A549 treated with GW870086 at 1 μM for 4 hours (cell line): Measurements from ENCODE around the gene TAF1. TPM values are rescaled to one million over a fixed set of nuclear protein-coding genes. Genes with fewer than 3 reads are reported as not detected.

ENCODE experiments used
- total RNA-seq: library from RNA; stranded (reverse); fragments of 200-300 nt; extraction: Qiagen RNA extraction; gene quantifications from 5 replicates; pipeline ENCODE4 v1.2.3, GENCODE V29; 2022; ENCODE audit warnings: low read depth

Gene TAF1
- 11.9 to 18.0 TPM (median 15.8 TPM) in 5 replicates for total RNA-seq

DNA sequence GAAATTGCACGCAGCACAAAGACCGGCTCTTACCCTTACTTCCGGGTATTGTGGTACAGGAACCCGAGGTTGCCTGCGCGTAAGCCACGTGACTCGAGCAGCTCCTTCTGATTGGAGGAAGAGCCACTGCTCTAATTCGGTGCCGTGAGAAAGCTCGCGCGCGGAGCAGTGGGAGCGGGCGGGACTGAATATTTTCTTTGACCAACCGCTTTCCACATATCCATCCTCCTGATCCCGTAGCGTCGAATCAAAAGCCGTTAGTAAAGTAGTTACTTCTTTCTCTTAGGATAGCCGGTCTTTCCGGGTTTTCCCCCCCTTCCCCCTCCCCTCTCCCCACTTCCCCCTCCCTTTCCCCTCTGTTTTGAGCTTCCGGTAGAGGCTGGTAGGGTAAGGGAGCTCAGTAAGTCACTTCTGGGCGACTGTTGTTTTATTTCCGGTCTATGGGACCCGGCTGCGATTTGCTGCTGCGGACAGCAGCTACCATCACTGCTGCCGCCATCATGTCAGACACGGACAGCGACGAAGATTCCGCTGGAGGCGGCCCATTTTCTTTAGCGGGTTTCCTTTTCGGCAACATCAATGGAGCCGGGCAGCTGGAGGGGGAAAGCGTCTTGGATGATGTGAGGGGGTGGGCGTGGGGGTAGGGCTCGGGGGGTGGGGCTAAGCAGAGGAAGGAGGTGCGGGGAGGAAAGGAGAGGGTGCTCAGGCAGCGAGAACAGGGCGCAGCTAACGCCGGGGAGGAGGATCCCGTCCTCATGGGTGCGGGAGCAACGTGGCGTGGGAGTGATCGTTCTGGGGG, at the start of gene TAF1:
Gene TAF1 (plus strand): TSS at position 483 of the 799 bp plus-strand sequence. CDS start 18 bp downstream, at position 501.

Other genes with a start within 250 kb of the TAF1 start
- 8.5 to 13.1 TPM (median 10.1 TPM) in 5 replicates for gene MED12, start 247.8 kb upstream of the TAF1 start, total RNA-seq
- 0.70 to 1.2 TPM (median 1.00 TPM) in 5 replicates for gene NLGN3, start 221.5 kb upstream of the TAF1 start, total RNA-seq
- 0.12 to 0.13 TPM in 2 of 5 replicates, not detected in the others for gene GJB1, start 143.1 kb upstream of the TAF1 start, total RNA-seq
- gene ZMYM3, start 112.2 kb upstream of the TAF1 start, total RNA-seq, result 10.1 to 13.6 TPM (median 12.1 TPM) in 5 replicates
- 303 to 378 TPM (median 343 TPM) in 5 replicates for gene NONO, start 82.7 kb upstream of the TAF1 start, total RNA-seq
- gene ITGB1BP2, start 64.6 kb upstream of the TAF1 start, total RNA-seq, result 0.81 to 1.2 TPM (median 0.88 TPM) in 5 replicates
- gene OGT, start 166.7 kb downstream of the TAF1 start, total RNA-seq, result 24.6 to 41.6 TPM (median 38.8 TPM) in 5 replicates
- 1.5 to 1.9 TPM (median 1.7 TPM) in 5 replicates for gene GCNA, start 212.1 kb downstream of the TAF1 start, total RNA-seq